H1 (cell line): ENCODE measurements around the gene LRRC23. TPM values are rescaled to one million over a fixed set of nuclear protein-coding genes. Genes with fewer than 3 reads are reported as not detected.

Source experiments
- BACH1 ChIP-seq: IDR thresholded peaks from 2 replicates; pipeline ENCODE4 v1.6.1; 2012; ENCODE audit warnings: low read length, improper control_type of control experiment
- CREB1 ChIP-seq: IDR thresholded peaks from 2 replicates; pipeline ENCODE4 v1.6.1; 2012; ENCODE audit warnings: inconsistent platforms
- CTBP2 ChIP-seq: IDR thresholded peaks from 2 replicates; pipeline ENCODE4 v1.7.0; 2011; ENCODE audit warnings: borderline replicate concordance, mild to moderate bottlenecking, moderate library complexity, mixed read lengths, low read length; ENCODE audit not compliant: insufficient read depth, insufficient read length
- FOSL1 ChIP-seq: IDR thresholded peaks from 2 replicates; pipeline ENCODE4 v1.6.1; 2011; ENCODE audit warnings: mild to moderate bottlenecking, low read depth, low read length, moderate library complexity; ENCODE audit not compliant: insufficient read depth
- KDM1A ChIP-seq: fragments of 200-600, 300-600 bp; sonication (generic); IDR thresholded peaks from 2 replicates; pipeline ENCODE4 v1.7.1; 2016; ENCODE audit warnings: mild to moderate bottlenecking, low read length, borderline replicate concordance
- KDM5A ChIP-seq: fragments of 200-600 bp; IDR thresholded peaks from 2 replicates; pipeline ENCODE4 v1.7.1; 2012; ENCODE audit warnings: mild to moderate bottlenecking, low read length, inconsistent platforms, mixed read lengths
- NANOG ChIP-seq: IDR thresholded peaks from 2 replicates; pipeline ENCODE4 v1.6.1; 2011; ENCODE audit warnings: low read length, low read depth, mild to moderate bottlenecking, inconsistent platforms; ENCODE audit not compliant: insufficient read depth, poor library complexity, severe bottlenecking
- NRF1 ChIP-seq: IDR thresholded peaks from 2 replicates; pipeline ENCODE4 v1.6.1; 2011; ENCODE audit warnings: mild to moderate bottlenecking, low read depth, low read length, improper control_type of control experiment
- POLR2A ChIP-seq, 2 experiments: IDR thresholded peaks; 1 replicate in 1 of 2; 2 replicates in 1 of 2; pipeline ENCODE4 v1.6.1; 2011; ENCODE audit warnings: low read depth in 2 of 2, low read length in 2 of 2, mild to moderate bottlenecking in 2 of 2; ENCODE audit errors: control extremely low read depth in 1 of 2
- RXRA ChIP-seq: IDR thresholded peaks from 2 replicates; pipeline ENCODE4 v1.6.1; 2011; ENCODE audit warnings: low read depth, mild to moderate bottlenecking, low read length, moderate library complexity; ENCODE audit not compliant: insufficient read depth
- SAP30 ChIP-seq: fragments of 300-600 bp; sonication (generic); IDR thresholded peaks from 2 replicates; pipeline ENCODE4 v1.7.1; 2012; ENCODE audit warnings: low read length, moderate library complexity, mild to moderate bottlenecking, inconsistent platforms; ENCODE audit not compliant: insufficient read depth, insufficient replicate concordance
- SUZ12 ChIP-seq: fragments of 200-600 bp; sonication (generic); IDR thresholded peaks from 2 replicates; pipeline ENCODE4 v1.6.1; 2012; ENCODE audit warnings: mild to moderate bottlenecking, inconsistent platforms, low read length, moderate library complexity, mixed read lengths
- TAF7 ChIP-seq: optimal IDR thresholded peaks from 2 replicates; pipeline ENCODE3; 2011; ENCODE audit warnings: low read depth, mild to moderate bottlenecking, inconsistent platforms, low read length, moderate library complexity, borderline replicate concordance
- TBP ChIP-seq: IDR thresholded peaks from 2 replicates; pipeline ENCODE4 v1.6.1; 2011; ENCODE audit warnings: low read depth, low read length, improper control_type of control experiment
- TEAD4 ChIP-seq: IDR thresholded peaks from 2 replicates; pipeline ENCODE4 v1.6.1; 2012; ENCODE audit warnings: low read depth, low read length, inconsistent platforms, mixed read lengths
- polyA plus RNA-seq, 7 experiments: library from polyadenylated mRNA; depleted of rRNA in 3 of 7; stranded (reverse) in 5 of 7; unstranded in 2 of 7; fragments of >200 nt in 5 of 7; fragments of 200-250 nt in 2 of 7; gene quantifications; 1 replicate in 5 of 7; 2 replicates in 1 of 7; 4 replicates in 1 of 7; pipeline versions ENCODE4 v1.2.1 to v1.2.3, GENCODE V29; 2011 to 2013; ENCODE audit warnings: missing spikeins in 2 of 7, mixed read lengths in 2 of 7
- total RNA-seq: library from RNA; stranded (reverse); fragmentation: NEBNext Ultra II Directional; extraction: Animal tissue kit (Norgen Biotek cat#: 25700); gene quantifications from 2 replicates; pipeline ENCODE4 v1.2.1, GENCODE V29; 2021
- TF ChIP-seq, protein P1 (sequence below): IDR thresholded peaks from 2 replicates; pipeline ENCODE4 v1.6.1; 2012; ENCODE audit warnings: low read length, inconsistent platforms

Gene LRRC23
- total and polyA plus RNA-seq, 2 of the 8 experiments (the other 6 are each of a cell fraction or from before 2014, with no cell fraction given) = 2.5 to 3.6 TPM

DNA sequence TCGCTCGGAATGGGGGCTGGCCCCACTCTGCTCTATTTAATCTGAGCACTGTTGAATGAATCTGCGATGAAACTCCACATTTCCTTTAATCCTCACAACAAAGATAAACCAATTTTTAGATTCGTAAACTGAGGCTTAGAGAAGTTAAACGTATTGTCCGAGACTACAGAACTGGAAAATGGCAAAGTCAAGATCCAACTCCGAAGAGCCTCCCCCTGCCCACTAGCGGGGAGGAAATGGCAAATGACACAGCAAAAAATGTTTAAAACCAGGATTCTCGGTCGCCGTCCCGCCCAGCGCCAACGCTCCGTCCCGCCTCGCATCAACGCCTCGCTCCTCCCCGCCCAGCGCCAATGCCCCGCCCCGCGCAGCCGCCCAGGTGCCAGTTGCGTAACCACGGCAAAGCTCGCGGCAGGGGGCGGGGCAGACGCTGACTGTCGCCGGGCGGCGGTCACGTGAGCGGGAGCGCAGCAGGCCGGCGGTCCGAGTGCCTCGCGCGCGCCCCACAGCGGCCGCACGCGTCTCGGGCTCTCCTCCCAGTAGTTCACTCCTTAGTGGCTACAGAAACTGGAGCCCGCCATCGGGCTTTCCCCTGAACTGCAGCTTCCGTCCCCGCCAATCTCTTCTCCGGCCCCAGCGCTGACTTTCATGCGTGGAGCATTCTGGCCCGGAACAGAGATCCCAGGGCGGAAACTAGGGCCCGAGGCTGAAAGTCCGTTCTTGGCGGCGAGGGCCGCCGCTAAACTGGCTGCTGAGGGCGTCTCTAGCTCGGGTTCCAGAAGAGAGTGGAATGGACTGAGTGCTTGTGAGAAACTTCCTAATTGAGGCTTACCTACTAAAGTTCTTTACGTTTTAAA lies 13.6 kb upstream of the LRRC23 start (continued):
- TF ChIP-seq FOSL1 (no peak), SUZ12 (no peak), CTBP2 (no peak), KDM5A (no peak), TAF7 (peak; percentile 82), POLR2A (IDR thresholded peaks at IDR 0.05; ENCODE audit: control extremely low read depth in 1 of 2, low read depth in 2 of 2, low read length in 2 of 2) (peak; percentile 71 to 84), SAP30 (no peak), TBP (peak; percentile 92), CREB1 (peak; percentile 73), BACH1 (peak; percentile 95), RXRA (no peak), KDM1A (no peak), TEAD4 (peak; percentile 39; the same call in 1 of the 2 replicates), NANOG (peak; percentile 46), NRF1 (peak; percentile 46)
- TF ChIP-seq, protein P1, sequence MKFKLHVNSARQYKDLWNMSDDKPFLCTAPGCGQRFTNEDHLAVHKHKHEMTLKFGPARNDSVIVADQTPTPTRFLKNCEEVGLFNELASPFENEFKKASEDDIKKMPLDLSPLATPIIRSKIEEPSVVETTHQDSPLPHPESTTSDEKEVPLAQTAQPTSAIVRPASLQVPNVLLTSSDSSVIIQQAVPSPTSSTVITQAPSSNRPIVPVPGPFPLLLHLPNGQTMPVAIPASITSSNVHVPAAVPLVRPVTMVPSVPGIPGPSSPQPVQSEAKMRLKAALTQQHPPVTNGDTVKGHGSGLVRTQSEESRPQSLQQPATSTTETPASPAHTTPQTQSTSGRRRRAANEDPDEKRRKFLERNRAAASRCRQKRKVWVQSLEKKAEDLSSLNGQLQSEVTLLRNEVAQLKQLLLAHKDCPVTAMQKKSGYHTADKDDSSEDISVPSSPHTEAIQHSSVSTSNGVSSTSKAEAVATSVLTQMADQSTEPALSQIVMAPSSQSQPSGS = peak; percentile 52; the same call in 1 of the 2 replicates
